MM.1S (cell line): ENCODE measurements around the gene SPRED3.

Source experiments
- DNase-seq: peaks from one replicate; pipeline ENCODE4 v3.0.0-alpha.2; 2015
- H2AFZ ChIP-seq: fragments of 300-600 bp; sonication (generic); 2 replicates; pipeline ENCODE4 v1.6.0; 2016; ENCODE audit warnings: antibody characterized with exemption, low read length
- H3F3A ChIP-seq: fragments of 300-600 bp; sonication (generic); 2 replicates; pipeline ENCODE4 v1.6.1; 2016; ENCODE audit warnings: mild to moderate bottlenecking, antibody characterized with exemption, low read length, moderate library complexity, mixed read lengths; ENCODE audit not compliant: insufficient read depth
- H3K27ac ChIP-seq: fragments of 300-600 bp; sonication (generic); 2 replicates; pipeline ENCODE4 v1.5.1; 2016; ENCODE audit warnings: mild to moderate bottlenecking, low read length
- H3K27me3 ChIP-seq: fragments of 300-600 bp; sonication (generic); replicated peaks from 2 replicates; pipeline ENCODE4 v1.6.0; 2016; ENCODE audit warnings: low read length; ENCODE audit not compliant: insufficient read depth
- H3K36me3 ChIP-seq: fragments of 300-600 bp; sonication (generic); replicated peaks from 2 replicates; pipeline ENCODE4 v1.6.1; 2016; ENCODE audit warnings: mild to moderate bottlenecking, low read length, mixed read lengths; ENCODE audit not compliant: insufficient read depth
- H3K4me1 ChIP-seq: fragments of 300-600 bp; sonication (generic); 2 replicates; pipeline ENCODE4 v1.6.1; 2016; ENCODE audit warnings: low read length, mixed read lengths
- H3K4me2 ChIP-seq: fragments of 300-600 bp; sonication (generic); 2 replicates; pipeline ENCODE4 v1.6.0; 2016; ENCODE audit warnings: low read depth, low read length
- H3K4me3 ChIP-seq: fragments of 300-600 bp; sonication (generic); 2 replicates; pipeline ENCODE4 v1.5.1; 2016; ENCODE audit warnings: low read length, mixed read lengths
- H3K79me2 ChIP-seq: fragments of 300-600 bp; sonication (generic); 2 replicates; pipeline ENCODE4 v1.6.1; 2016; ENCODE audit warnings: mixed run types, low read length, mixed read lengths
- H3K9ac ChIP-seq: fragments of 300-600 bp; sonication (generic); 2 replicates; pipeline ENCODE4 v1.6.1; 2016; ENCODE audit warnings: low read length, mixed read lengths
- H3K9me2 ChIP-seq: fragments of 300-600 bp; sonication (generic); replicated peaks from 2 replicates; pipeline ENCODE4 v1.6.1; 2016; ENCODE audit warnings: mild to moderate bottlenecking, low read length, mixed read lengths; ENCODE audit not compliant: insufficient read depth
- H3K9me3 ChIP-seq: fragments of 300-600 bp; sonication (generic); replicated peaks from 2 replicates; pipeline ENCODE4 v1.6.1; 2016; ENCODE audit warnings: mild to moderate bottlenecking, low read length, mixed read lengths; ENCODE audit not compliant: insufficient read depth
- H4K20me1 ChIP-seq: fragments of 300-600 bp; sonication (generic); 2 replicates; pipeline ENCODE4 v1.6.1; 2016; ENCODE audit warnings: mild to moderate bottlenecking, low read length, moderate library complexity, mixed read lengths; ENCODE audit not compliant: insufficient read depth
- EZH2 ChIP-seq: fragments of 300-600 bp; sonication (generic); optimal IDR thresholded peaks from 2 replicates; pipeline ENCODE3; 2017; ENCODE audit warnings: low read depth, mild to moderate bottlenecking, antibody characterized with exemption, low read length, mixed read lengths
- EZH2phosphoT487 ChIP-seq: fragments of 300-600 bp; sonication (generic); IDR thresholded peaks from 2 replicates; pipeline ENCODE4 v1.6.1; 2018; ENCODE audit warnings: antibody characterized with exemption, low read length
- TF ChIP-seq, protein P1 (sequence below): fragments of 300-600 bp; sonication (generic); IDR thresholded peaks from 2 replicates; pipeline ENCODE4 v1.5.1; 2016; ENCODE audit warnings: antibody characterized with exemption, low read length, mixed read lengths

SPRED3 gene

GRCh38 chr19:38377052-38377451 lies 11.4 kb upstream of the SPRED3 start:
- no peak overlapping the region for H2AFZ ChIP-seq
- H3K4me3 ChIP-seq: no peak overlapping the region
- TF ChIP-seq EZH2phosphoT487 (no peak), EZH2 (no peak)
- TF ChIP-seq, protein P1, sequence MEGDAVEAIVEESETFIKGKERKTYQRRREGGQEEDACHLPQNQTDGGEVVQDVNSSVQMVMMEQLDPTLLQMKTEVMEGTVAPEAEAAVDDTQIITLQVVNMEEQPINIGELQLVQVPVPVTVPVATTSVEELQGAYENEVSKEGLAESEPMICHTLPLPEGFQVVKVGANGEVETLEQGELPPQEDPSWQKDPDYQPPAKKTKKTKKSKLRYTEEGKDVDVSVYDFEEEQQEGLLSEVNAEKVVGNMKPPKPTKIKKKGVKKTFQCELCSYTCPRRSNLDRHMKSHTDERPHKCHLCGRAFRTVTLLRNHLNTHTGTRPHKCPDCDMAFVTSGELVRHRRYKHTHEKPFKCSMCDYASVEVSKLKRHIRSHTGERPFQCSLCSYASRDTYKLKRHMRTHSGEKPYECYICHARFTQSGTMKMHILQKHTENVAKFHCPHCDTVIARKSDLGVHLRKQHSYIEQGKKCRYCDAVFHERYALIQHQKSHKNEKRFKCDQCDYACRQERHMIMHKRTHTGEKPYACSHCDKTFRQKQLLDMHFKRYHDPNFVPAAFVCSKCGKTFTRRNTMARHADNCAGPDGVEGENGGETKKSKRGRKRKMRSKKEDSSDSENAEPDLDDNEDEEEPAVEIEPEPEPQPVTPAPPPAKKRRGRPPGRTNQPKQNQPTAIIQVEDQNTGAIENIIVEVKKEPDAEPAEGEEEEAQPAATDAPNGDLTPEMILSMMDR: no peak
- peaks cover 41% of the 10 kb centered on the region for H3K79me2 ChIP-seq
- DNase-seq: no peak
- no peaks in the 10 kb centered on the region for H3K9me2 ChIP-seq
- H3K9me3 ChIP-seq: no peaks in the 10 kb centered on the region
- no peaks in the 10 kb centered on the region for H3F3A ChIP-seq
- H3K4me1 ChIP-seq: 0 out of 2 replicates have a peak, but pooled peaks cover 3% of the 10 kb centered on the region
- no peaks in the 10 kb centered on the region for H3K27me3 ChIP-seq
- H3K36me3 ChIP-seq: peaks cover 3% of the 10 kb centered on the region; the same call in 1 of the 2 replicates
- no peak overlapping the region for H3K4me2 ChIP-seq
- H4K20me1 ChIP-seq: no peaks in the 10 kb centered on the region
- H3K27ac ChIP-seq: no peak overlapping the region
- H3K9ac ChIP-seq: no peak overlapping the region

- Histone ChIP-seq H2AFZ (no peak overlapping the region), H3K4me1 (0 out of 2 replicates have a peak, but pooled peaks cover 3% of the 10 kb centered on the region), H3F3A (no peaks in the 10 kb centered on the region), H3K4me2 (no peak overlapping the region), H3K4me3 (no peak overlapping the region), H3K27me3 (no peaks in the 10 kb centered on the region), H3K9me3 (no peaks in the 10 kb centered on the region), H3K79me2 (peaks cover 41% of the 10 kb centered on the region), H4K20me1 (no peaks in the 10 kb centered on the region), H3K36me3 (peaks cover 4% of the 10 kb centered on the region; the same call in 1 of the 2 replicates), H3K27ac (no peak overlapping the region), H3K9ac (no peak overlapping the region), H3K9me2 (no peaks in the 10 kb centered on the region)
- TF ChIP-seq, protein P1: no peak
- TF ChIP-seq EZH2 (no peak), EZH2phosphoT487 (no peak)
- DNase-seq: no peak
Observed at GRCh38 chr19:38378866-38379265, 9.6 kb upstream of the SPRED3 start.

GRCh38 chr19:38381138-38381537 lies 7.4 kb upstream of the SPRED3 start:
- no peak for DNase-seq

More at GRCh38 chr19:38381138-38381537, 7.4 kb upstream of the SPRED3 start:
- Histone ChIP-seq H2AFZ (no peak overlapping the region), H4K20me1 (no peaks in the 10 kb centered on the region), H3K9me2 (no peaks in the 10 kb centered on the region), H3K27ac (no peak overlapping the region), H3K9me3 (no peaks in the 10 kb centered on the region), H3K27me3 (no peaks in the 10 kb centered on the region), H3F3A (no peaks in the 10 kb centered on the region), H3K79me2 (peaks cover 26% of the 10 kb centered on the region), H3K4me2 (no peak overlapping the region), H3K4me1 (no peaks in the 10 kb centered on the region), H3K4me3 (no peak overlapping the region), H3K36me3 (peaks cover 4% of the 10 kb centered on the region; the same call in 1 of the 2 replicates), H3K9ac (no peak overlapping the region)
- TF ChIP-seq EZH2phosphoT487 (no peak), EZH2 (no peak)
- TF ChIP-seq, protein P1: no peak
